ENCODE measurements around the gene HOXA5. TPM values are rescaled to one million over a fixed set of nuclear protein-coding genes. Genes with fewer than 3 reads are reported as not detected.

HOXA5 gene
- total and polyA plus RNA-seq, 4 donors = 20.6 to 171 (median 95.6) TPM

- H3K27ac ChIP-seq (ENCODE audit: low read depth, low read length) = peak overlapping the region; percentile 98
- H3K36me3 ChIP-seq (ENCODE audit: control insufficient read depth, insufficient read depth, low read length) = peaks cover 22% of the 10 kb centered on the region
- no peaks in the 10 kb centered on the region for H3K9me3 ChIP-seq (ENCODE audit: control insufficient read depth, insufficient read depth, low read length)
- no peak for DNase-seq (ENCODE audit: low read depth in 4 of 6, low spot score in 6 of 6)
- peaks cover 5% of the 10 kb centered on the region for H3K27me3 ChIP-seq (ENCODE audit: control insufficient read depth, insufficient read depth, low read length)
- H3K4me1 ChIP-seq (ENCODE audit: control insufficient read depth, insufficient read depth, low read length) = peaks cover 59% of the 10 kb centered on the region
- H3K4me3 ChIP-seq (ENCODE audit: low read depth, low read length) = no peak overlapping the region
- no CpG with 5 or more reads among the region's 3 CpGs for WGBS (ENCODE audit: insufficient coverage)
These were observed 16.7 kb downstream of the HOXA5 start for GRCh38 chr7:27126596-27127327.

- 31% methylated on average over 2 of the region's 5 CpGs for WGBS (ENCODE audit: insufficient coverage)
- Histone ChIP-seq H3K27ac (ENCODE audit: low read depth, low read length) (peak overlapping the region; percentile 98), H3K4me3 (ENCODE audit: low read depth, low read length) (no peak overlapping the region), H3K36me3 (ENCODE audit: control insufficient read depth, insufficient read depth, low read length) (peaks cover 22% of the 10 kb centered on the region), H3K4me1 (ENCODE audit: control insufficient read depth, insufficient read depth, low read length) (peaks cover 56% of the 10 kb centered on the region), H3K27me3 (ENCODE audit: control insufficient read depth, insufficient read depth, low read length) (peaks cover 5% of the 10 kb centered on the region), H3K9me3 (ENCODE audit: control insufficient read depth, insufficient read depth, low read length) (no peaks in the 10 kb centered on the region)
- peak in 1 of 6 donors; percentile 85 for DNase-seq (ENCODE audit: low read depth in 4 of 6, low spot score in 6 of 6)
These were observed 17.5 kb downstream of the HOXA5 start for GRCh38 chr7:27125986-27126394.

GRCh38 chr7:27124902-27125689 is 18.4 kb downstream of the HOXA5 start:
- peak overlapping the region; percentile 98 for H3K27ac ChIP-seq (ENCODE audit: low read depth, low read length)

GRCh38 chr7:27124096-27124901 is 19.2 kb downstream of the HOXA5 start:
- peak overlapping the region; percentile 98 for H3K27ac ChIP-seq (ENCODE audit: low read depth, low read length)
- 16% methylated on average over 41 of the region's 43 CpGs for WGBS (ENCODE audit: insufficient coverage)
- peak overlapping the region; percentile 46 for H3K4me3 ChIP-seq (ENCODE audit: low read depth, low read length)
- H3K27me3 ChIP-seq (ENCODE audit: control insufficient read depth, insufficient read depth, low read length) = peaks cover 8% of the 10 kb centered on the region
- peak in 2 of 6 donors; percentile 75 to 91 for DNase-seq (ENCODE audit: low read depth in 4 of 6, low spot score in 6 of 6)
- H3K4me1 ChIP-seq (ENCODE audit: control insufficient read depth, insufficient read depth, low read length) = peaks cover 62% of the 10 kb centered on the region
- H3K36me3 ChIP-seq (ENCODE audit: control insufficient read depth, insufficient read depth, low read length) = peaks cover 19% of the 10 kb centered on the region
- H3K9me3 ChIP-seq (ENCODE audit: control insufficient read depth, insufficient read depth, low read length) = no peaks in the 10 kb centered on the region

More at GRCh38 chr7:27124902-27125689, 18.4 kb downstream of the HOXA5 start:
- Histone ChIP-seq H3K4me1 (ENCODE audit: control insufficient read depth, insufficient read depth, low read length) (peaks cover 63% of the 10 kb centered on the region), H3K4me3 (ENCODE audit: low read depth, low read length) (no peak overlapping the region), H3K36me3 (ENCODE audit: control insufficient read depth, insufficient read depth, low read length) (peaks cover 22% of the 10 kb centered on the region), H3K9me3 (ENCODE audit: control insufficient read depth, insufficient read depth, low read length) (no peaks in the 10 kb centered on the region), H3K27me3 (ENCODE audit: control insufficient read depth, insufficient read depth, low read length) (peaks cover 8% of the 10 kb centered on the region)
- 40% methylated on average over 2 of the region's 8 CpGs for WGBS (ENCODE audit: insufficient coverage)
- no peak for DNase-seq (ENCODE audit: low read depth in 4 of 6, low spot score in 6 of 6)

GRCh38 chr7:27123477-27124053 is 19.9 kb downstream of the HOXA5 start:
- H3K27ac ChIP-seq (ENCODE audit: low read depth, low read length) = peak overlapping the region; percentile 98
- H3K27me3 ChIP-seq (ENCODE audit: control insufficient read depth, insufficient read depth, low read length) = peaks cover 10% of the 10 kb centered on the region
- DNase-seq (ENCODE audit: low read depth in 4 of 6, low spot score in 6 of 6) = no peak
- no peaks in the 10 kb centered on the region for H3K9me3 ChIP-seq (ENCODE audit: control insufficient read depth, insufficient read depth, low read length)
- 26% methylated on average over 14 of the region's 26 CpGs for WGBS (ENCODE audit: insufficient coverage)
- H3K4me1 ChIP-seq (ENCODE audit: control insufficient read depth, insufficient read depth, low read length) = peaks cover 60% of the 10 kb centered on the region
- H3K4me3 ChIP-seq (ENCODE audit: low read depth, low read length) = peak overlapping the region; percentile 46
- peaks cover 17% of the 10 kb centered on the region for H3K36me3 ChIP-seq (ENCODE audit: control insufficient read depth, insufficient read depth, low read length)

- Histone ChIP-seq H3K9me3 (ENCODE audit: control insufficient read depth, insufficient read depth, low read length) (no peaks in the 10 kb centered on the region), H3K27me3 (ENCODE audit: control insufficient read depth, insufficient read depth, low read length) (peaks cover 11% of the 10 kb centered on the region), H3K4me3 (ENCODE audit: low read depth, low read length) (peak overlapping the region; percentile 46), H3K27ac (ENCODE audit: low read depth, low read length) (peak overlapping the region; percentile 98), H3K4me1 (ENCODE audit: control insufficient read depth, insufficient read depth, low read length) (peaks cover 66% of the 10 kb centered on the region), H3K36me3 (ENCODE audit: control insufficient read depth, insufficient read depth, low read length) (peaks cover 18% of the 10 kb centered on the region)
- 16% methylated on average over 11 of the region's 14 CpGs for WGBS (ENCODE audit: insufficient coverage)
- peak in 2 of 6 donors; percentile 77 to 87 for DNase-seq (ENCODE audit: low read depth in 4 of 6, low spot score in 6 of 6)
These were observed 20.4 kb downstream of the HOXA5 start for GRCh38 chr7:27123007-27123476.

- Histone ChIP-seq H3K9me3 (ENCODE audit: control insufficient read depth, insufficient read depth, low read length) (no peaks in the 10 kb centered on the region), H3K27ac (ENCODE audit: low read depth, low read length) (peak overlapping the region; percentile 98), H3K4me3 (ENCODE audit: low read depth, low read length) (peak overlapping the region; percentile 46), H3K36me3 (ENCODE audit: control insufficient read depth, insufficient read depth, low read length) (peaks cover 25% of the 10 kb centered on the region), H3K27me3 (ENCODE audit: control insufficient read depth, insufficient read depth, low read length) (peaks cover 12% of the 10 kb centered on the region), H3K4me1 (ENCODE audit: control insufficient read depth, insufficient read depth, low read length) (peaks cover 73% of the 10 kb centered on the region)
- peak in 1 of 6 donors; percentile 74 for DNase-seq (ENCODE audit: low read depth in 4 of 6, low spot score in 6 of 6)
- 19% methylated on average over 25 of the region's 42 CpGs for WGBS (ENCODE audit: insufficient coverage)
These were observed 21.2 kb downstream of the HOXA5 start for GRCh38 chr7:27122077-27122910.

- H3K4me3 ChIP-seq (ENCODE audit: low read depth, low read length) = peak overlapping the region; percentile 46
- peaks cover 78% of the 10 kb centered on the region for H3K4me1 ChIP-seq (ENCODE audit: control insufficient read depth, insufficient read depth, low read length)
- H3K27me3 ChIP-seq (ENCODE audit: control insufficient read depth, insufficient read depth, low read length) = peaks cover 17% of the 10 kb centered on the region
- peaks cover 28% of the 10 kb centered on the region for H3K36me3 ChIP-seq (ENCODE audit: control insufficient read depth, insufficient read depth, low read length)
- H3K27ac ChIP-seq (ENCODE audit: low read depth, low read length) = peak overlapping the region; percentile 98
- 14% methylated on average over 7 of the region's 7 CpGs for WGBS (ENCODE audit: insufficient coverage)
- H3K9me3 ChIP-seq (ENCODE audit: control insufficient read depth, insufficient read depth, low read length) = no peaks in the 10 kb centered on the region
- DNase-seq (ENCODE audit: low read depth in 4 of 6, low spot score in 6 of 6) = no peak
These were observed 21.8 kb downstream of the HOXA5 start for GRCh38 chr7:27121684-27122076.

All from spinal cord (tissue), 10 donors.